Prostate gland (tissue), 2 donors: Measurements from ENCODE around the gene PTPRM.

Experiments
- POLR2A ChIP-seq: fragments of 450-650 bp; IDR thresholded peaks from one replicate; pipeline ENCODE4 v1.6.1; 2016; ENCODE audit warnings: antibody characterized with exemption, mild to moderate bottlenecking
- POLR2AphosphoS5 ChIP-seq: sonication (generic); formaldehyde crosslinking; IDR thresholded peaks from one replicate; pipeline ENCODE4 v1.6.1; 2017; ENCODE audit warnings: antibody characterized with exemption
- TF ChIP-seq, protein P1 (sequence below), 4 experiments: fragments of 200-600 bp in 2 of 4; fragments of 450-650 bp in 2 of 4; sonication (generic) in 2 of 4; IDR thresholded peaks; 1 replicate in 3 of 4; 2 replicates in 1 of 4; pipeline ENCODE4 v1.5.1; 2016 to 2019; ENCODE audit warnings: antibody characterized with exemption in 4 of 4, mild to moderate bottlenecking in 2 of 4, moderate library complexity in 2 of 4

DNA sequence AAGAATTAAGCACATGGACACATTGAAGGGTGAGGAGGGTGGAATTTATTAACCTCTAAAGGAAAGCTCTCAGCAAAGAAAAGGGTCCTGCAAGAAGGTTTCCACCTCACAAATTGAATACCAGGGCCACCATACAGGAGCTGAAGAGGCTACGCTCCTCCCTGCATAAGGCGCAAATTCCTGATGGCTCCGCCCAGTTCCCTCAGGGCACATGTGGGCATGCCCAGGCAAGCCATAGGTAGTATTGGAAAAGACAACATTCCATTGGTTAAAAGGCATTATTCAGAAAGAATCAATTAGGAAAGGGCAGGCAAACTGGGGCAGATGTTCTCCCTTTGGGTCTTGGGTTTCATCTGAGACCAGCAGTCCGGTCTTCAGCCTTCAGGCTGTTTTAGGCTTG lies 161.2 kb downstream of the PTPRM start:
- TF ChIP-seq, protein P1, sequence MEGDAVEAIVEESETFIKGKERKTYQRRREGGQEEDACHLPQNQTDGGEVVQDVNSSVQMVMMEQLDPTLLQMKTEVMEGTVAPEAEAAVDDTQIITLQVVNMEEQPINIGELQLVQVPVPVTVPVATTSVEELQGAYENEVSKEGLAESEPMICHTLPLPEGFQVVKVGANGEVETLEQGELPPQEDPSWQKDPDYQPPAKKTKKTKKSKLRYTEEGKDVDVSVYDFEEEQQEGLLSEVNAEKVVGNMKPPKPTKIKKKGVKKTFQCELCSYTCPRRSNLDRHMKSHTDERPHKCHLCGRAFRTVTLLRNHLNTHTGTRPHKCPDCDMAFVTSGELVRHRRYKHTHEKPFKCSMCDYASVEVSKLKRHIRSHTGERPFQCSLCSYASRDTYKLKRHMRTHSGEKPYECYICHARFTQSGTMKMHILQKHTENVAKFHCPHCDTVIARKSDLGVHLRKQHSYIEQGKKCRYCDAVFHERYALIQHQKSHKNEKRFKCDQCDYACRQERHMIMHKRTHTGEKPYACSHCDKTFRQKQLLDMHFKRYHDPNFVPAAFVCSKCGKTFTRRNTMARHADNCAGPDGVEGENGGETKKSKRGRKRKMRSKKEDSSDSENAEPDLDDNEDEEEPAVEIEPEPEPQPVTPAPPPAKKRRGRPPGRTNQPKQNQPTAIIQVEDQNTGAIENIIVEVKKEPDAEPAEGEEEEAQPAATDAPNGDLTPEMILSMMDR (IDR thresholded peaks at IDR 0.05), result no peak
- TF ChIP-seq POLR2A, result no peak
- no peak for TF ChIP-seq POLR2AphosphoS5
